Inflammatory macrophage treated with lipopolysaccharide for 1 hour (primary cell): ENCODE measurements around the gene LMNA.
"Not testable (repeated sequence)": the region's sequence is repeated elsewhere in the genome, so short reads cannot be mapped to it uniquely, and the experiment has no call there.

Experiments
- DNase-seq, 2 donors: peaks; one replicate each; pipeline ENCODE4 v3.0.0-alpha.2; 2020 to 2022

The LMNA gene

GRCh38 chr1:156104861-156105832, 9.4 kb upstream of the LMNA start:
- DNase-seq = no peak

GRCh38 chr1:156106624-156107488, 7.7 kb upstream of the LMNA start:
- DNase-seq = no peak

- no peak for DNase-seq
Measured at GRCh38 chr1:156108057-156108456, 6.5 kb upstream of the LMNA start.

GRCh38 chr1:156108664-156109241, 5.8 kb upstream of the LMNA start:
- no peak for DNase-seq

- DNase-seq = no peak
Measured at GRCh38 chr1:156110252-156110651, 4.3 kb upstream of the LMNA start.

DNA sequence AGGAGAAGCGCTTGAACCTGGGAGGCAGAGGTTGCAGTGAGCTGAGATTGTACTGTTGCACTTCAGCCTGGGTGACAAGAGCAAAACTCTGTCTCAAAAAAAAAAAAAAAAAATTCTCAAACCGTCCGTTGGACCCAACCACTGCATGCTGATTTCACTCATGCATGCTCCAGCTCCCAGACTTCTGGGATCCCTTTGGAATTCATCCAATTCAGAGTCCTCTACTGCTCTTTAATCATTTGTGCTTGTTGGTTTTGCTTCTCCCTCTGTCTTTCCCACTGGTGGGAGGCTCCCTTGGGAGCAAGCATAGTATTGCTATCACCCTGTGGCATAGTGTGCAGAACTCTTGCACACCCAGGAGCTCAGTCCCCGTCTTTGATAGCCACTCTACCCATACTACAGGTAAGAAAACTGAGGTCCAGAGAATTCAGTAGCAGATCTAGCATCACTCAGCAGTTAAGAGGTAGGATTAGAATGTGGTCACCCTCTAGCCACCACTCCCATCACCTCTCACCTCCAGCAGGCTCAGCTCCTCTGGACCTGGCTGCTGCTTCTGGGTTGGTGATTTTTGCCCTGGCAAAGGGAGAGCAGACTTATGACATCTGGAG, 3.1 kb upstream of the LMNA start:
- DNase-seq = no peak

DNA sequence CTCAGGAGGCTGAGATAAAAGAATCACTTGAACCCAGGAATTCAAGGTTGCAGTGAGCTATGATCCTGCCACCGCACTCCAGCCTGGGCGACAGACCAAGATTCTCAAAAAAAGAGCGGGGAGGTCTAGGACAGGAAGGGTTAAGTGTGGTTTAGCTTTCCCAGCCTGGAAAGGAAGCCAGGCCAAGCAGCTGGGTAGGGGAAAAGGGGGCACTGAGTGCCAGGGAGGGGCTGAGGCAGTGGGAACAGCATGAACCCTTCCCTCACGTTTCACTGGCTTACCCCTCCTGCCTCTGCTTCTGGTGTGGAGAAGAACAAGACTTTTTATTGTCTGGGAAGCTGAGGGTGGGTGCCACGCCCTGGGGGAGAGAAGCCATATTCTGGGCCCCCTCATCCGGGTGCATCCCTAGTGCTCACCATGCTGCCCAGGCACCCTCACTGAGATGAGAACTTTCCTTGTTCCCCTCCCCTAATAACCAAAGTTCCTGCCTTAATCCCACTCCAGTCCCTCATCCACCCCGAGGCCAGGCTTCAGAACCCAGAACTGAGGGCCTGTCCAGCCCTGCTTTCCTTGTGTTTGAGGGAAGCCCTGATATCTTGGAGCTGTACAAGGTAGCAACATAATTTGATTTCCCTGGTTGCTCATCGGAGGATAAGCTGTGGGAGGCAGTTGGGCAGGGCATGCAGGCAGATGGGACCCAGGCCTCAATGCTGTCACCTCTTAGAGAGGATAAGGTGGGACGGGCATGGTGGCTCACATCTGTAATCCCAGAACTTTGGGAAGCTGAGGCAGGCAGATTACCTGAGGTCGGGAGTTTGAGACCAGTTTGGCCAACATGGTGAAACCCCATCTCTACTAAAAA, 2.0 kb upstream of the LMNA start:
- no peak for DNase-seq

DNA sequence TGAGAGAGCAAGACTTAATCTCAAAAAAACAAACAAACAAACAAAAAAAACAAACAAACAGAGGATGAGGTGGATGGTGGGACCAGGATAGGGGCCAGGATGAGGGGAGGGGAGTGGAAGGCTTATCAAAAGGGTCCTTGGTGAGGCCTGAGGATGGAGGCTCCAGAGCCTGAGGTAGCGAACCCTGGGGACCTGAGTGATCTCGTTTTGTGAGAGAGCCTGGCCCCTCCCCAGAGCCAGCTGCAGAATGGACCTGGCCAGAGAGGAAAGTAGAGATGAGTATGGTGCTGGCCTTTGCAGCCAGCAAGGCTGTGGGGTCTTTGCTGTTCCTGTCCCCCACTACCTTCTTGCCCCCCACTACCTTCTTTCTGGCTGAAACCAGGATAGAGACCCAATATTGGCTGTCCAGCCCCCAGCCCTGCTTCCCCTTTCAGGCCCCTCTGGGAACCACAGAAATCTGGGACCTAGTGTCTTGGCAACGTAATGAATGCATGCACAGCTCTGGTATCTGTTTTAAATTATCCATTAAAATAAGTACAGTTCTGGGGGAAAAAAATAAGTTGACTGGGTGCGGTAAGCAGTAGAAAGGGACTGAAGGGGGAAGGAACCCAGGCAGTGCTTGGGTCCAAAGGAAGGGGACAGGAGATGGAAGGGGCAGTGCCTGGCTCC, 1.1 kb upstream of the LMNA start:
- no peak for DNase-seq

- DNase-seq = no peak
Measured at GRCh38 chr1:156114919-156115513, 505 bp downstream of the LMNA start.

- DNase-seq = no peak
Measured at GRCh38 chr1:156115514-156116374, 1.2 kb downstream of the LMNA start.

GRCh38 chr1:156116731-156117130, 2.2 kb downstream of the LMNA start:
- not testable (repeated sequence) for DNase-seq

DNA sequence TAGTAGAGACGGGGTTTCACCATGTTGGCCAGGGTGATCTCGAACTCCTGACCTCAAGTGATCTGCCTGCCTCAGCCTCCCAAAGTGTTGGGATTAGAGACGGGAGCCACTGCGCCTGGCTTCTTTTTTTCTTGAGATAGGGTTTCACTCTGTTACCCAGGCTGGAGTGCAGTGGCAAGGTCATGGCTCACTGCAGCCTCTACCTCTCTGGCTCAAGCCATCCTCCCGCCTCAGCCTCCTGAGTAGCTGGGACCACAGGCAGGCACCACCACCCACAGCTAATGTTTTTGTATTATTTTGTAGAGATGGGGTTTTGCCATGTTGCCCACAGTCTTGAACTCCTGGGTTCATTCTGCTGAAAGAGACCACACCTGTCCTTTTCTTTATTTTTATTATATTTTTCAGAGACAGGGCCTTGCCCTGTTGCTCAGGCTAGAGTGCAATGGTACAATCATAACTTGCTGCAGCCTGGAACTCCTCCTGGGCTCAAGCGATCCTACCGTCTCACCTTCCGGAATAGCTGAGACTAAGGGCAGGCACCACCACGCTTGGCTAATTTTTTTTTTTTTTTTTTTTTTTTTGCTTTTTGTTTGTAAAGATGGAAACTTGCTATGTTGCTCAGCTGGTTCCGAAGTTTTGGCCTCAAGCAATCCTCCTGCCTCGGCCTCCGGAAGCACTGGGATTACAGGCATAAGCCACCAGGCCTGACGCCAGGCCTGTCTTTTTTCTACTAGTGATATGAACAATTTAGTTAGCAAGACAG, 3.1 kb downstream of the LMNA start:
- no peak for DNase-seq

DNA sequence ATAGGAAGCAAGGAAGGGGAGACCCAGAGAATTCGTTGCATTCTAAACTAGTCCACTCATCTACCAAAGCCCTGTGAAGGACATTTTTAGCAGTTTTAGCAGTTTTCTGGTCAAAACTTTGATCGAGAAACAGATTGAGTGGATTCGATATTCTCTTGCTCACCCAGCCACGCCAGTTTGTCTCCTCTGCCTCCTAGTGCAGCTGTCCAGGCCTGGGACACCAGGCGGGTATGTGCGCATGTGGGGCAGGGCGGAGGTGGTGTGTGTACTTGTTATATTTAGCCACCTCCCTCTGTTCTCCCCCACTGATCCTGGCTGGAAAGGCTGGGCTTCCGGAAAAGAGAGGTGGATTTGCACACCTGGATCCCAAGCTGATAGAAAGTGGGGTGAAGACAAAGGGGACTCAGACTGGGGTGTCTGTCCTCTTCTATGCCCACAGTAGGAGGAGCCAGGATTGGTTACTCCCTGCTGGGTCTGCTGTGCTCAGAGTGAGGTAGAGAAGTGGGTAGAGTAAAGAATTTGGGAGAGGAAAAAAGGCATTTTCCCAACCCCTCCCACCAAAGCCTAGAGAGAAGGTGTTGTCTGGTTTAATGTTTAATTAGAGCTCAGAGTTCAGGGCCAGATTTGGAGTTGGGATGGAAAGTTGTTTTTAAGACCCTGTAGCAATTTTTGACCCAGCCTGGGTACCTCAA, 3.8 kb downstream of the LMNA start:
- DNase-seq = no peak

GRCh38 chr1:156119503-156120209, 5.1 kb downstream of the LMNA start:
- peak; percentile 87 to 90 for DNase-seq

GRCh38 chr1:156120318-156120717, 5.8 kb downstream of the LMNA start:
- DNase-seq = no peak

DNA sequence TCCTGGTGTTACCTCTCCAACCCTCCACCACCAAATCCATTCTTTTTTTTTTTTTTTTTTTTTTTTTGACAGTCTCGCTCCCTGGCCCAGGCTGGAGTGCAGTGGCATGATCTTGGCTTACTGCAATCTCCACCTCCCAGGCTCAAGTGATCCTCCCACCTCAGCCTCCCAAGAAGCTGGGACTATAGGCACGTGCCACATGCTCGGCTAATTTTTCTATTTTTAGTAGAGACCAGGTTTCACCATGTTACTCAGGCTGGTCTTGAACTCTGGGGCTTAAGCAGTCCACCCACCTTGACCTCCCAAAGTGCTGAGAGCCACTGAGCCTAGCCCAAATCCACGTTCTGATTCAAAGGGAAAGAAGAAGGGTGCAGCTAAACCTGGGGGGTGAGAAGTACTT, 6.5 kb downstream of the LMNA start:
- not testable (repeated sequence) for DNase-seq

DNA sequence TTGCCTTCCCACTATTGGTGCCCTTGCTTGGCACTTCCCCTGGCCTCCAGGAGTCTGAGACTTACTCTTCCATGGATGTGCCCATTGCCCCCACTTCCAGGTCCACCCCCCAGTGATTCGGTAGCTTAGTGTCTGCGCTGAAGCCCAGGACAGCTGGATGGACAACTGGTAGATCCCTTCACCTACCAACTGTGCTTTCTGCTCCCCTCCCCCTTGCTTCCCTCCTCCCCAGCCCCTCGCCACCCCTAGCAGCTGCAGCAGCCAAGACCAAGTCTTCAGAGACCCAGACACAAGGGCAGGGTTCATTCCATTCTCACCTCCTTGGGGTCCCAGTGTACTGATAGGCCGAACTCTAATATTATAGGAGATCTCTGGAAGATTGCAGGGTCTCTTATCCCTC, 6.9 kb downstream of the LMNA start:
- no peak for DNase-seq

DNA sequence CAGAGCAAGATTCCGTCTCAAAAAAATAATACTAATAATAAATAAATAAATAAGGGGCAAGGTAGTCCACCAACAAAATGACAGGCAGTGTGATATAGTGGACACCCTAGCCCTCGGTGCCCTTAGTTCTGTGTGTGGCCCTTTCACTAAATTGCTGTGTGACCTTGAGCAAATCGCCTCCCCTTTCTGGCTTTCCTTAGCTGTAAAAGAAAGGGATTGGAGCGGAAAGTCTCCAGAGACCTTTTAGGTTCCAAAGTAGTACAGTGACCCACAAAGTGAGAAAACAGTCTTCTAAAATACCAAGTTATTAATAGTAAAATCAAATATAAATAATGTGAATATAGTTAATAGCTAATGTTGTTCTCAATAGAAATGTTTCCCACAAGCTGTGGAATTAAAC, 7.6 kb downstream of the LMNA start:
- DNase-seq = no peak
